Activated CD4-positive, alpha-beta T cell treated with anti-CD3 and anti-CD28 coated beads, Interleukin-2, amount 50 U/mL, for 4 hours (primary cell): ENCODE data around the gene NMNAT2.

Experiments
- DNase-seq, 2 experiments: peaks; one replicate each; pipeline ENCODE4 v3.0.0-alpha.2; 2020

The NMNAT2 gene

DNA sequence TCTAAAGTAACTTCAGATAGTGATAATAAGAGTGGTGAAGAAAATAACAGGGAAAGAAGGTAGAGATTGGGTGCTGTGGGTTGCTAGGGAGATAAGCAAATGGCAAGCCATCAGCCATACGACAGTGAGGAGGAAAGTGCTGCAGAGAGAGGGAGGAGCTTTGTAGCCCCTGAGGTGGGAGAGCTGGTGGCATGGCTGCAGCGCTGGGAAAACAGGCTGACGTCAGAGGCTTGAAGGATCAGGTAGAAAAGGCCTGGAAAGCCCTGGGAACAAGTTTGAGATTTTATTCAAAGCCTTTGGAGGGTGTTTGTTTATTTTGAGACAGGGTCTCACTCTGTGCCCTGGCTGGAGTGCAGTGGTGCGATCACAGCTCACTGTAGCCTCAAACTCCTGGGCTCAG lies 109.5 kb downstream of the NMNAT2 start:
- DNase-seq, result no peak

DNA sequence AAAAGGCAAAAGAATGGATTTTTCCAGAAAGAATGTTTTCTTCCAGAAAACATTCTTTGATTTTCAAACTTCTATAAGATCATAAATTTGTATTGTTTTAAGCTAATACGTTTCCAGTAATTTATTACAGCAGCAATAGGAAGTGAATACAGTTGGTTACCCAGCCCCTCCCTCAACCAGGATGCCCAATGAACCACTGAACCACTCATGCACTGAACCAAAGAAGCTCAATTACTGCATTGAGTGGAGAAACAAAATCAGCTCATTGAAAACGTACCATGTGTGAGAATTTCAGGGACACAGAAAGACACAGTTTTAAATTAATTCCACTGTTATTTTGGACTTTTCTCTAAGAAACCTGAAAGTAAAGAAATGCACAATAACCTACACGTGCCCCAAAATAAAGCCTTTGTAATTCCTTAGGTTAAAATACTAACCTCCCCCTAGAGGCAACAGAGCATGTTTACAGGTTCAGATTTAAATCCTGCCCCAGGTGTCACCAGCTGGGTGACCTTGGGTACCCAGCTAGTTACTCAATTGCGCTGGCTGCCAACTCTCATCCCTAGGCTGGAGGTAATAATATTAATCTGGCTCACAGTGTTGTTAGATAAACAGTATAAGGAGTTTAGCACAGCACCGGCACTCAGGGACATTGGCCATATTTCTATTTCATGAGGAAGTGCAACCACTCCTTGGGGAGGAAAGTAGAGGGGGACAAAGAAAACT lies 111.7 kb downstream of the NMNAT2 start:
- no peak for DNase-seq

DNA sequence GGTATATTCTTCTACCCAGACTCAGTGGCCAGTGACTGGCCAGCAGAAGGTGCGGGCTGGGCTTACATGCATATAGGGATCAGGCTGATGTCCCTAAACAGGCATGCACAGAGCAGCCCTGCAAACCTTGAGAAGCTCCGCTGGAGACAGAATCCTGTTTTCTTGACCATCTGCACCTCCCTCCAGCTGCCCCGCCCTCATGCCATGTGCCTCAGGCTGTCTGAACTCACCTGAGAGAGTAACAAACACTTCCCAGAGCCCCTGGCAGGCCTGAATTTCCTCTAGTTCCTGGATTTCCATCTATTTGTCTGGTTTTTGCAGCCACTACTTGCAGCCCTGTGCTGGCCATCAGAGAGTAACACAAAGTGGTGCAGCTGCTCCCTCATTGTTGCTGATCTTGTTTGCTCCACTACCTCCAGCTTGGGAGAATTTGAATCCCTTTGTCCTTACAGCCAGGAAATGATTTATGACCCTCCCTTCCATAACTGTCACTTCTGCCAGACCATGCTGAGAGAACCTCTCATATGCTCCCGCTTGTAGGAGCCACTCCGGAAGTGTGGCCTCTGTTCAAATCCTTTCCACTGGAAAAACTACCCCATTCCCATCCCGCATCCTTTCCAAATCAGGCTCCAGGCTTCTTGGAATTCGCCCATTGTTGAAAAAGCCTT lies 113.6 kb downstream of the NMNAT2 start:
- no peak for DNase-seq

DNA sequence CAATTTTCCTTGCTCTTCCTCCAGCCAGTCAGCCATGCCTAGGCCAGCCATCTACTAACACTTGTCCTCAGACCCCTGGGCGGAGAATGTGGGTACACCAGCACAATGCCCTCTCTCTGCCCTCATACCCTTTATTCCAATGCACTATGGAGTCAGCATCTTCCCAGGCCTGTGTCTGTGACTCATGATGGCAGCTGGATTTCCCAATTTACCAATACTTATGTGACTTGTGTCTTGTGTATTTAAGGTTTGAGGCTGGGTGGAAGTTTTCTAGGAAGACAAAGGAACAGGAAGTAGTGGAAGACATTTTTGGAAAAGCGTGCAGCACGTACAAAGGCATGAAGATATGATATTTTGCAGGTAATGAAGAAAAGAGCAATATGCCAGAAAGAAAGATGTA lies 114.3 kb downstream of the NMNAT2 start:
- DNase-seq, result no peak

DNA sequence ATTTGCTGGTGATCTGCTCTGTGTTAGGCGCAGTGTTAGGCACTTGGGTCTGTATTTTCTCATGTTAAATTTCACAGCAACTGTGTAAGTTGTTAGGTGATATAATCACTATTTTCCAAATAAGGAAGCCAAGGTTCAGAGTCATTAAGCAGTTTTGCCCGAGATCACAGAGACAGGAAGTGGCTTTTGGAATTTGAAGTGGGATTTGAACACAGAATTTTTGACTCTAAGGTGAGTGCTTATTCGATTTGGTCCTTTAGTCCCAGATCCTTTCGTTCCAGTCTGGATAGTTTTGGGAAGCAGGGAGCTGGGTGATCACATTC lies 114.9 kb downstream of the NMNAT2 start:
- DNase-seq, result no peak

DNA sequence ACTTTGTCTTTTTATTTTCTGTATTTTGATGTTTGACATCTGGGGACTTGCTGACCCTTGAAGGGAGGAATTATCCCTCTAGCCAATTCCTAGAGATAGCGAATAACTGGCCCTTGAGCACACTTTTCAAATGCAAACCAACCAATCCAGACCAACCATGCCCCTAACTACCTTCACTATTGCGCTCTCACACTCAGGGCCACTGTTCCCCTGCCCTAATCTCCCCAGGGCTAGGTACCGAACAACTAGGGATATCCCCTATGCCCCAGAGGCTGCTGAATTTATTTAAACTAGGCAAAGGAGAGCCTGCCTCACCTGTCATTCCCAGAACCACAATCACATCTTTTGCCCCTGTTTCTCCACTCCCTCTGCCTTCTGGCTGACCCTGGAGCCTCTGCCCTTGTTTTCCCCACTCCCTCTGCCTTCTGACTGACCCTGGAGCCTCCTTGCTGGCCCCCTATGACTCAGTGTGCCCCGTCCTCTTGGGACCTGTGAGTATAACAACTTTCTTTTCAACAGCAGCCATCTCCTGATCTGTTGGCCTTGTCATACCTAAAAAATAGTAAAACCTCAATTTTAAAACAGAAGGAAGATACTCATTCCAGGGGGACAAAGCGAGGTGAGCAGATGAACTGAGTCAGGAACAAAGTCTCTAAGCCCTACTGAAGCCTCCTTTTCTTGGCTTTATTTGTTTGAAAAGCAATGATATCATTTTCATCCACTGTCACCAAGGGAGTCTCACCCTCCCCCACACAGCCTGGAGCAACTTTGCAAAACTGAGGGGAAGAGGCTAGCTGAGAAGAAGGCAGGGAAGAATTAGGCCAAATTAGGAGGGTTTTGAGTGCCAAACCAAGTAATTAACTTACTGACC lies 115.5 kb downstream of the NMNAT2 start:
- no peak for DNase-seq

DNA sequence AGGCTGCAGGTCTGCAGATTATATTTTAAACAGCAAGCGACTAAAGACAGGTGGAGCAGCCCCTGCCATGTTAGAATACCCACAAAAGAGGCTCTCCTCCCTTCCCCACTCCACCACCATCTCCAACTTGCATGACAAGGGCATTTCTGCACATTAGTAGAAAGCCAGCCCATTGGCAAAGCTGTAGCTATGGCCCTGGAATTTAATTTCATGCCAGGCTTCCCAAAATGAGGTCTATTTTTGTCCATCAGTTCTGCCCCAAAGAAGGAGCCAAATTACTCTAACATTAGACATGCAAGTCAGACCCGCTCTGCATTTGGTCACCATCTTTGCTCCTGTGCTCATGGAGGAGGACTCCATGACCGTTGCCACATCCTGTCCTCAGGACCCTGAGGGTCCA lies 116.9 kb downstream of the NMNAT2 start:
- no peak for DNase-seq

DNA sequence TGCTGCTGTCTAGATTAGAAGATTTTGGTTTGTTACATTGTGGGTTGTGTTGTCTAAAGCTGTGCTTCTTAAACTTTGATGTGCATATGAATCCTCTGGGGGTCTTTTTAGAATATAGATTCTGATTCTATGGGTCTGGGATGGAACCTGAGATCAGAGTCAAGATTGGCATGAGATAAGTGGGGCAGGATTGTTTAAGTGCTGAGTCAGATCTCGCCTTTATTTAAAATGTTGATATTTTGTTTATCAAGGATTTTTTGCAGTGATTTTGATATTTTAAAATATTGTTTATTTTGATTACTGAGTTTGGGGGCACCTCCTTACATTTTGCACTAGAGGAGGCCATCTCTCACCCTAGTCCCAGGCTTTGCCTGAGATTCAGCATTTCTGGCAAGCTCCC lies 117.4 kb downstream of the NMNAT2 start:
- DNase-seq, result no peak

DNA sequence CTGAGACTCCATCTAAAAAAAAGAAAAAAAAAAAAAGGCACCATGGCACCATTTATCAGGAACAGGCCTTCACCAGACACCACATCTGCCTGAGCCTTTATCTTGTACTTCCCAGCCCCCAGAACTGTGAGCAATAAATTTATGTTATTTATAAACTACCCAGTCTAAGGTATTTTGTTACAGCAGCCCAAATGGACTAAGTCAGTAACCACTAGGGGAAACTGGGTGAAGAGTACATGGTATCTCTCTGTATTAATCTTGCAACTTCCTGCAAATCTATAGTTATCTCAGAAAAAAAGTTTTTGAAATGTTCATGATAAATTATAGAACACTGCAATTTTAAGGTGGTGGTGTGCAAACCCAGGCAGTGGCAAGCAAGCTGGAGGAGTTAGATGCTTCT lies 117.8 kb downstream of the NMNAT2 start:
- no peak for DNase-seq

DNA sequence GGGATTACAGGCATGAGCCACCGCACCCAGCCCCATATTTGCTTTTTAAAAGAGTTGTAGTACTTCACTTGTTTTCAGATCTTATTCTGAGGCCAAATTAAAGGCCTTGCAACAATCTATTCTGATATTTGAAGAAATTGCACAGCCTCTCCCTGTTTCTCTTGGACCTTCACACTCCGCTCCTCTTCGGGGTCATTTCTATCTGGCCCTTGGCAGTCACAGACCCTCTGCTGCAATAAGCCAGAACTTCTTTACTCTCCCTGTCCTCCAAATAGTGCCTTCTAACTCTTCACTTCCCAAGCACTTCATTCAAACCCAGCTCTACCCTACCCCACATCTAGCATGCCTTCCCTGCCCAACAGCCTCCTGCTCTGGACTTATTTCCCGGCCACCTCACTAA lies 121.4 kb downstream of the NMNAT2 start:
- no peak for DNase-seq

DNA sequence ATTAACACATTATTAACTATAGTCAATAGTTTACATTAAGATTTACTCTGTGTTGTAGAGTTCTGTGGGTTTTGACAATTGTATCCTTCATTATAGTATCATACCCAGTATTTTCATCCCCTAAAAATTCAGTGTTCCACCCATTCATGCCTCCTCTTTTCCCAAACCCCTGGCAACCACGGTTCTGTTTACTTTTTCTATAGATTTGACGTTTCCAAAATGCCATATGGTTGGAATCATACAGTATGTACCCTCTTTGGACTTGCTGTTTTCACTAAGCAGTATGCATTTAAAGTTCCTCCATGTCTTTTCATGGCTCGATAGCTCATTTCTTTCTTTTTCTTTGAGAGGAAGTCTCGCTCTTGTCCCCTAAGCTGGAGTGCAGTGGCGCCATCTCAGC lies 122.7 kb downstream of the NMNAT2 start:
- no peak for DNase-seq

DNA sequence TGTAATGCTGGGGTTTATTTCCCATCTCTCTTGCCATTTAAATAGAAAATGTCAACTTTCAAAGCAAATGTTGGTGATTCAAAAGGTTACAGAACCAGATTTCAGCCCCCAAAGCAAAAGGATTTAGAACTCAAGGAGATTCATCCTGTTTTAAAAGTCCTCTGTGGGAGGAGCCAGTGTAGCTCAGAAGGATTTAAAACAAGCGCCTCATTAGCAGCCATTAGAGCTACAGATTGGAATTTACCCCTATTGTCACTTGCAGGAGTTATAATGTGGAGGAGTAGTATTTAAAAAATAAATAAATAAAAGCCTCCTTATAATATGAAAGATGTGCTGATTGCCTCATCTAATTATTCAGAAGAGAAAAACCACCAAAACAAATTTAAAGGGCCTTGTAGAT lies 124.3 kb downstream of the NMNAT2 start:
- no peak for DNase-seq

DNA sequence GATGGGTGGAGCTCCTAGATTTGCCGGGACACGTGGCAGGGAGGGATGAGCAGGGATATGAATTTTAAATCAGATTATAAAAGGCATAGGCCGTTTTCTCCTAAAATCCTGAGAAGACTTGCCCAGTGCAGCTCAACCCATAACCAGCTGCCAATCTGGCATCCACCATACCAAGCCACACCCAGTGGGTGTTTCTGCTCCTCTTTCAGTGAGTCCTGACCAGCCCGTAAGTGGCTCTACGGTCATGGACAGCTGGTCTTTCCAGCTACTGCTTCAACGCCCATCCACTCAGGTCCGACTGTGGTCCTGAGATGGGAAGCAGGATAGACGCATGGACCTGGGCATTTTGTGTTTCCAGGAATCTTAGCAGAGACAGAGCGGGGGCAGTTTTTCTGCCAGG lies 124.9 kb downstream of the NMNAT2 start:
- DNase-seq, result no peak

DNA sequence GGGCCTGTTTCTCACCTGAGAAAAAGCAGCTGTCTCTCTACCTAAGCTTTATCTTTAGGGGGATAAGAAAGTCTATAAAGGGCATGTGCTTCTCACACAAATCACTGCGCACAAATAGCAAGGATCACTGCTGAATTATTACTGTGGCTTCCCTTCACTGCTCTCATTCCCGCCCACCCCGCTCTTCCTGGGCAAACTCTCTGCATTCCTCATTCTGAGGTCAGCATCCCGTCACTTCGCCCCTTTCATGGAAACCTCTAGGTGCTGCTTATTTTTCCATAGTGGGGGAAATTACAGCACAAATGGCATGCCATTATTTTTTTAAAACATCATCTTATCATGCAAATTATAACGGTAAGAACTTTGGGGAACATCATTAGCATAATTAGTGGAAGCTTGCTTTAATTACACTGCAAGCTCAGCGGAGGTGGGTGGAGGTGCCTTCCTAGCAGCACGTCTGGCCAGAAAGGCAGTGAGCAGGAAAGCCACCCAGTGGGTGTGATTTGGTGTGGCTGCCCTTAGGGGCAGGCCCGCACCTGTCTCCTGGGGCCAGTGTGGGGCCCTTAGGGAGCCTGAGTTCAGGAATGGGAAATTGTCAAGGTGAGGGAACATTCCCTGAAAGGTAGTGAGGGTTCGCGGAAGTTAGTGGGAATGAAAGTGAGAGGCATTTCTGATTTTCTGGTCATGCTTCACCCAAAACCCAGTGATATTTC lies 126.2 kb downstream of the NMNAT2 start:
- DNase-seq, result no peak

DNA sequence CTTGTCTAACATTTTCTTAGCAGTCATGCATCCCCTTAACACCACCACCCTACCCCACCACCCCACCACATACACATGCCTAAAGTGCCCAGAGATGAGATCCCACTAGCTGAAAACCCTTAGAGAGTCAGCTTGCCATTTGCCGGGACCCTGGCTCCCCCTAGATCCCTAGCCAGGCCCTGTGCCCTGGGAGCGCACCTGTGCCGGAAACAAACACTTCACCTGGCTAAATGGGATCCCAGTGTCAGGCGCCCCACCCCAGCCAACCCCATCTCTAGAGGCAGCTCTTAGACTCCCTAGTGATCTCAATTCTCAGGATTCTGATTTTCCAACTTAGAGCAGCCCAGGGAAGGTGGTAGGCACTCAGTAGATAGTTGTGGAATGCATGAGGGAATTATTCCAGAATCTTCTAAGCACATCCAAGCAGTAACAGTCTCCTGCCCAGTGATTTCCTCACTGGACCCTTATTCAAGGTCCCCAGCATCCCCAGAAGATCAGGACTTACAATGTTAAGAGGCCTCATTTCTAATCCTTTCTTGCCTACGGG lies 126.9 kb downstream of the NMNAT2 start:
- no peak for DNase-seq

DNA sequence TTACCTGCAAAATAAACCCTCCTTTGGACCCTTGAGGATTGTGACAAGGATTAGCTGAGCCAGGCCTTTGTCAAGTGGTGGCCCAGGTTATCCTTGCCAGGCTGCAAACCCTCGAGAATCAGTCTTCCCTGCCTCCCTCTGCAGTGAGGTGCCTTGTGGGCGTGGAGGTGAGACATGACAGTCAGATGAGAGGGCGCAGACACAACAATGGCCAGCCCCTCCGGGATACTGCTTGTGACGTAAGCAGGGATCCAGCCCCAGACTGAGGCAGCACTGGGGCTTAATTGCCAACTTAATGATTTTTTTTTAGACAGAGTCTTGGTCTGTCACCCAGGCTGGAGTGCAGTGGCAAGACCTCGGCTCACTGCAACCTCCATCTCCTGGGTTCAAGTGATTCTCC lies 127.6 kb downstream of the NMNAT2 start:
- no peak for DNase-seq

DNA sequence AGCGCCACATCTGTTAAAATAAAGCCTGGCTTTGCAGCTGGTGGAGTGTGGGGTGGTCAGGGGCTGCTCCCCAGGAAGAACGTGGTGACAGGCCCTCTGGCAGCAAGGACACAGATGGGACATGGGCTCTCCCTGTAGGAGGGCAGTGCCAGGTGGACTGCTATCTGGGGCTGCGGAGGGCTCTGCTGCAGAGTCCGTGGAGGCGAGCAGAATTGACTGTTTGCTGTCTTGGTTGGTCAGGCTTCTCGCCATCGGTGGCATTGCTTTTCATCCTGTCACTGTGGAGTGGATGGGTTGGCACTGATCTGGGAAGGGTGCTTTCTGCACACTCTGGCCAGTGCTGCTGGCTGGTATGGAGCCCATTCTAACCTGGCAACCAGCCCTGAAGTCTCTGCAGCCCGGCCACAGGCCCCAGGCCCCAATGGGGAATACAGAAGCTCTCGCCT lies 129.1 kb downstream of the NMNAT2 start:
- DNase-seq, result no peak

DNA sequence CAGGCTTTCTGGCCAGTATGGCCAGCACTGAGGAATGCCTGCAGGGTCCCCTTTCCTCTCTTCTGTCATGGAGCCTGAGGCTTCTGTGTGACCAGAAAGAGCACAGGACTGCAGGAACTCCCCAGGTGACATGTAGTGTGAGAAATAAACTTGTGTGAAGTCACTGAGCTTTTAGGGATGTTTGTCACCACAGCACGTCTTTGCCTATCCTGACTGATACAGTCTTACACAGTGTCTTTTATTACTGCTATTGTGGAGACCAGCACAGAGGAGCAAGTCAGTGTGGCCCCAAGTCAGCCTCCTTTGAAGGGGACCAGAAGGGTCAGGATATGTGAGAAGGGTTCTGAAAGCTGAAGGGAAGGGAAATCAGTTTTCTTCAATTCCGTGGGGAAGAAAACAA lies 129.6 kb downstream of the NMNAT2 start:
- DNase-seq, result no peak

DNA sequence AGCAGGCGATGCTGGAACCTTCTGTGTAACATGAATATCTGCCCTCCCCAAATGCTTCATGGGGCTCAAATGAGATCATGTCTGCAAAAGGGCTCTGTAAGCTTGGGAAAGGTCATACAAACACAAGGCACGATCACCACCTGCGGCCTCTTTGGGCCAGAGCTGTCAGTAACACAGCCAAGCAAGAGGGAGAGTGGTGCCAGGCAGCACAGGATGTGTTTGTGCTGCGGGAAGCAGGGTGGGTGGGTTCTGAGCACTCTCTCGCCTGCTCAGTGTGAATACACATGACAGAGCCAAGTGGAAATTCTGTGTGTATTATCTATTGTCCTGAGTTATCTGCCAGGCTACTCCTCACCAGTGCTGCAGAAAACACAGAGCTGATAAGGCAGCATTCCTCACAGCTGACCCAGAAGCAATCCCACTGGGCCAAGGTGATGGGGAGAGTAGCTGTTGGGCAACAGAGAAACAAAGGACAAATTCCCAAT lies 130.9 kb downstream of the NMNAT2 start:
- no peak for DNase-seq

DNA sequence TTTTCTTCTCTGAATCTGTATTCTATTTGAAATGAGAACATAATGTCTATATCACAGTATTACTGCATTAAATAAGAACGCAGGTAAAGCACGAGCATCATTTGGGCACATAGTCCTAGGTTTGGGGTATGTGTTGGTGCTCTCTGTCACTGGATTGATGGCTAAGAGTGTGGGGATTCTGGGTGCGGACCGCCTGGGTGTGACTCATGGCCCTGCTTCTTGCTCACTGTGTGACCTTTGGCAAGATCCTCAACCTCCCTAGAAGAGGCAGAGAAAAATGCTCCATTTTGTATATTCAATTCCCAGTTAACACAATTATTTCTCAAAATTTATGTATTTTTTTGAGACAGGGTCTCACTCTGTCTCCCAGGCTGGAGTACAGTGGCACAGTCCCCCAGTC lies 132.4 kb downstream of the NMNAT2 start:
- no peak for DNase-seq

DNA sequence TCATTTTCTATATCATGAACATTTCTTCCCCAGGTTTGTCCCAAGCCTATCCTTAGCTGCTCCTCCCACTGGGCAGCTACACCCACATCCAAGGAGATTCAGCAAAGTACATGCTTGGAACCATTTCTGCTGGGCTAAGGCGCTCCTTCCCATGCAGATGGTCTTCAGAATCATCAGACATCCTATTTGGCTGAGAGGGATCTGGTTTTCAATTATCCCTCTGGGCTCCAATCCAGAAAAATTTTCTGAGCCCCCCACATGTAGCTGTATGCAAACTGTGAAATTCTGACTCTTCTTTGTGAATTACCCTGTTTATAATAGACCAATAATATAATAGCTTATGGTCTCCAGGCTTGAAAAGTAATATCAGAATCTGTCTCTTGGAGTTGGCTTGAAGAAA lies 132.9 kb downstream of the NMNAT2 start:
- no peak for DNase-seq

DNA sequence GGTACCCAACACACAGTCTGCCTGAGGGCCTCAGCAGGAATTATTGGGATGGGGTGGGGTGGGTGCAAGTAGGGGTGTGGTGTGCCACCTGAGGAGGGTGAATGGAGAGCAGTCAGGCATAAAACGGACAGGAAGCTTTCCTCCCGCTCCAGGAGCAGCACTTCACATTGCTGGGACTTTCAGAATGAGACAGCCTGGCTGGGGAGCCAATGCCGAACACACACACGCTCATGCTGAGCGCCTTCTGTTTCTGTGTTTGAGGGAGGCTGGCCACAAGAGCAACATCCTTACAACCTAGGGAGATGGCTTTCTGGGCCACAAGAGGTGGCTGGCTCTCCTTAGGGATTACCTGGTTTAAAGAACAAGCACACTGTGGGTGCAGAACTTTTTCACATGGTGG lies 134.1 kb downstream of the NMNAT2 start:
- DNase-seq, result no peak

DNA sequence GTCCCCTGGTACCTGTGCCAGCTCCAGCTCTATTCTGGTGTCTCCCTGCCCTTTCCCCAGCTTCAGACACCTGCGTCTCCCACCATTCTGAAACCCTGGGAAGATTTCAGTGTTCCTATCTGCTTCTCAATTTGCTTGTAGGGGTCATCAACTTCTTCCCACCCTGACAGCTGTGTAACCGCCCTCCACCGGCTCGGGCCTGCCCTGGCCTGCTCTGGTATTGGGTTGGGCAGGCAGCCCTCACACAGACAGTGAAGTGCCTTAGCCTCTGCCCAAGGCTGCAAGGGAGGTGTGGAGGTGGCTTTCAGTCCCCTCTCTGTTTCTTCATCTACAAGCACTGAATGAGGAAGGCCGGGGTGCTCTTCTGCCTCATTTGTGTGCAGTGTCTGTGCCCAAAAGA lies 134.9 kb downstream of the NMNAT2 start:
- DNase-seq, result no peak
